A549 (cell line): ENCODE measurements around the gene ISG15.

ENCODE experiments used
- CHD4 ChIP-seq: fragments of 200-600 bp; sonication (generic); IDR thresholded peaks from 2 replicates; pipeline ENCODE4 v1.6.1; 2016; ENCODE audit warnings: antibody characterized with exemption, mild to moderate bottlenecking, borderline replicate concordance
- EP300 ChIP-seq, 2 experiments: fragments of >200 bp; sonication (Bioruptor Twin); formaldehyde crosslinking; IDR thresholded peaks; 2 replicates in 1 of 2; 3 replicates in 1 of 2; pipeline ENCODE4 v1.6.1; 2016 to 2017
- ESRRA ChIP-seq: fragments of 150-350 bp; IDR thresholded peaks from 2 replicates; pipeline ENCODE4 v1.6.1; 2014; ENCODE audit warnings: mild to moderate bottlenecking, low read length, borderline replicate concordance
- HOXA7 ChIP-seq: fragments of 250-450 bp; sonication (Bioruptor Pico); IDR thresholded peaks from 2 replicates; pipeline ENCODE4 v1.5.0; 2020; ENCODE audit warnings: mild to moderate bottlenecking, moderate library complexity
- JUN ChIP-seq, 2 experiments: fragments of >200 bp; sonication (Bioruptor Twin); formaldehyde crosslinking; IDR thresholded peaks; 2 replicates in 1 of 2; 3 replicates in 1 of 2; pipeline ENCODE4 v1.6.1; 2016 to 2017
- POLR2A ChIP-seq: IDR thresholded peaks from 2 replicates; pipeline ENCODE4 v1.6.1; 2012; ENCODE audit warnings: mild to moderate bottlenecking, low read length
- ZFP36 ChIP-seq: fragments of 450-650 bp; IDR thresholded peaks from 2 replicates; pipeline ENCODE4 v1.6.1; 2014; ENCODE audit warnings: borderline replicate concordance; ENCODE audit not compliant: partially characterized antibody
- TF ChIP-seq, protein P1 (sequence below): fragments of >200 bp; sonication (Bioruptor Twin); formaldehyde crosslinking; IDR thresholded peaks from 3 replicates; pipeline ENCODE4 v1.5.1; 2016
- TF ChIP-seq, protein P2 (sequence below): fragments of 150-350 bp; IDR thresholded peaks from 2 replicates; pipeline ENCODE4 v1.6.1; 2014; ENCODE audit warnings: low read depth, mild to moderate bottlenecking, low read length

DNA sequence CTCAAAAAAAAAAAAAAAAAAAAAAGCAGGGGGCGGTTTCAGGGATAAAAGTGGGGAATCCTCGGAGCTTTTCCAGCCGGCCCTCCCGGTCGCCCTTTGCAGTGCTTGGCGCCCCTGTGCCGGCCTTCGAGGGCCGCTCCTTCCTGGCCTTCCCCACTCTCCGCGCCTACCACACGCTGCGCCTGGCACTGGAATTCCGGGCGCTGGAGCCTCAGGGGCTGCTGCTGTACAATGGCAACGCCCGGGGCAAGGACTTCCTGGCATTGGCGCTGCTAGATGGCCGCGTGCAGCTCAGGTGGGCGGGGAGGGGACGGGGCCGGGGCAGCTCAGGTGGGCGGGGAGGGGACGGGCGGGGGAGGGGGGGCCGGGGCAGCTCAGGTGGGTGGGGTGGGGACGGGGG is 35.5 kb downstream of the ISG15 start:
- no peak for TF ChIP-seq POLR2A
- no peak for TF ChIP-seq ZFP36
- TF ChIP-seq, protein P1, sequence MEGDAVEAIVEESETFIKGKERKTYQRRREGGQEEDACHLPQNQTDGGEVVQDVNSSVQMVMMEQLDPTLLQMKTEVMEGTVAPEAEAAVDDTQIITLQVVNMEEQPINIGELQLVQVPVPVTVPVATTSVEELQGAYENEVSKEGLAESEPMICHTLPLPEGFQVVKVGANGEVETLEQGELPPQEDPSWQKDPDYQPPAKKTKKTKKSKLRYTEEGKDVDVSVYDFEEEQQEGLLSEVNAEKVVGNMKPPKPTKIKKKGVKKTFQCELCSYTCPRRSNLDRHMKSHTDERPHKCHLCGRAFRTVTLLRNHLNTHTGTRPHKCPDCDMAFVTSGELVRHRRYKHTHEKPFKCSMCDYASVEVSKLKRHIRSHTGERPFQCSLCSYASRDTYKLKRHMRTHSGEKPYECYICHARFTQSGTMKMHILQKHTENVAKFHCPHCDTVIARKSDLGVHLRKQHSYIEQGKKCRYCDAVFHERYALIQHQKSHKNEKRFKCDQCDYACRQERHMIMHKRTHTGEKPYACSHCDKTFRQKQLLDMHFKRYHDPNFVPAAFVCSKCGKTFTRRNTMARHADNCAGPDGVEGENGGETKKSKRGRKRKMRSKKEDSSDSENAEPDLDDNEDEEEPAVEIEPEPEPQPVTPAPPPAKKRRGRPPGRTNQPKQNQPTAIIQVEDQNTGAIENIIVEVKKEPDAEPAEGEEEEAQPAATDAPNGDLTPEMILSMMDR, result no peak
- TF ChIP-seq EP300 (IDR thresholded peaks at IDR 0.05), result no peak
- TF ChIP-seq JUN (IDR thresholded peaks at IDR 0.05), result no peak
- TF ChIP-seq, protein P2, sequence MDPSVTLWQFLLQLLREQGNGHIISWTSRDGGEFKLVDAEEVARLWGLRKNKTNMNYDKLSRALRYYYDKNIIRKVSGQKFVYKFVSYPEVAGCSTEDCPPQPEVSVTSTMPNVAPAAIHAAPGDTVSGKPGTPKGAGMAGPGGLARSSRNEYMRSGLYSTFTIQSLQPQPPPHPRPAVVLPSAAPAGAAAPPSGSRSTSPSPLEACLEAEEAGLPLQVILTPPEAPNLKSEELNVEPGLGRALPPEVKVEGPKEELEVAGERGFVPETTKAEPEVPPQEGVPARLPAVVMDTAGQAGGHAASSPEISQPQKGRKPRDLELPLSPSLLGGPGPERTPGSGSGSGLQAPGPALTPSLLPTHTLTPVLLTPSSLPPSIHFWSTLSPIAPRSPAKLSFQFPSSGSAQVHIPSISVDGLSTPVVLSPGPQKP, result no peak
- no peak for TF ChIP-seq HOXA7 (CRISPR knock-in tag)
- no peak for TF ChIP-seq ESRRA
- TF ChIP-seq CHD4, result no peak
